ENCODE data around the gene AXIN1. TPM values are rescaled to one million over a fixed set of nuclear protein-coding genes. Genes with fewer than 3 reads are reported as not detected.
A peak's percentile ranks its signal among the peaks of the same experiment; 100 is the strongest.
"Not testable (repeated sequence)": the region's sequence is repeated elsewhere in the genome, so short reads cannot be mapped to it uniquely, and the experiment has no call there.

AXIN1 gene
- polyA plus RNA-seq, 1 donor from 2014 or later: 1.6 TPM

- H3K27me3 Mint-ChIP-seq: peaks cover 2% of the 10 kb centered on the region
- H3K4me3 Mint-ChIP-seq: peak overlapping the region in 1 of 4 donors; percentile 32
- peaks cover 0 to 4% (median 1%) of the 10 kb centered on the region in 3 donors for H3K4me1 Mint-ChIP-seq
- H3K36me3 Mint-ChIP-seq: no peaks in the 10 kb centered on the region
- H3K9me3 Mint-ChIP-seq: no peaks in the 10 kb centered on the region
- no peak overlapping the region for H3K27ac Mint-ChIP-seq
These were observed 4.2 kb upstream of the AXIN1 start for GRCh38 chr16:356741-357140.

- peak overlapping the region in 2 of 4 donors; percentile 36 to 52 for H3K4me3 Mint-ChIP-seq
- no peaks in the 10 kb centered on the region for H3K9me3 Mint-ChIP-seq
- H3K27ac Mint-ChIP-seq: peak overlapping the region in 1 of 3 donors; percentile 41
- H3K36me3 Mint-ChIP-seq: no peaks in the 10 kb centered on the region
- peaks cover 2% of the 10 kb centered on the region for H3K27me3 Mint-ChIP-seq
- H3K4me1 Mint-ChIP-seq: peaks cover 6 to 12% (median 7%) of the 10 kb centered on the region in 3 donors
These were observed 2.5 kb upstream of the AXIN1 start for GRCh38 chr16:354971-355461.

GRCh38 chr16:354291-354881 is 1.9 kb upstream of the AXIN1 start:
- Mint-ChIP-seq H3K4me1 (peaks cover 9 to 14% (median 10%) of the 10 kb centered on the region in 3 donors), H3K27me3 (peaks cover 2% of the 10 kb centered on the region), H3K36me3 (no peaks in the 10 kb centered on the region)

GRCh38 chr16:353404-354290 is 1.1 kb upstream of the AXIN1 start:
- H3K9me3 Mint-ChIP-seq: no peaks in the 10 kb centered on the region
- H3K4me1 Mint-ChIP-seq: peaks cover 13 to 15% (median 14%) of the 10 kb centered on the region in 3 donors
- peak overlapping the region in 2 of 3 donors; percentile 62 to 70 for H3K27ac Mint-ChIP-seq
- H3K4me3 Mint-ChIP-seq: peak overlapping the region in 2 of 4 donors; percentile 49 to 81
- peaks cover 2% of the 10 kb centered on the region for H3K27me3 Mint-ChIP-seq
- no peaks in the 10 kb centered on the region for H3K36me3 Mint-ChIP-seq

More at GRCh38 chr16:354291-354881, 1.9 kb upstream of the AXIN1 start:
- Mint-ChIP-seq H3K4me3 (peak overlapping the region in 2 of 4 donors; percentile 49 to 73), H3K9me3 (no peaks in the 10 kb centered on the region), H3K27ac (peak overlapping the region; percentile 62 to 84 (median 66))

GRCh38 chr16:351804-352520 is 561 bp downstream of the AXIN1 start:
- H3K36me3 Mint-ChIP-seq: peaks cover 1% of the 10 kb centered on the region
- H3K4me3 Mint-ChIP-seq: peak overlapping the region; percentile 83 to 96 (median 93)
- peaks cover 2% of the 10 kb centered on the region for H3K27me3 Mint-ChIP-seq
- H3K9me3 Mint-ChIP-seq: no peaks in the 10 kb centered on the region
- H3K27ac Mint-ChIP-seq: peak overlapping the region; percentile 50 to 90 (median 59)
- H3K4me1 Mint-ChIP-seq: peaks cover 18 to 29% (median 23%) of the 10 kb centered on the region in 3 donors

- Mint-ChIP-seq H3K27ac (peak overlapping the region in 1 of 3 donors; percentile 52), H3K27me3 (no peaks in the 10 kb centered on the region), H3K36me3 (peaks cover 2% of the 10 kb centered on the region), H3K4me3 (peak overlapping the region in 3 of 4 donors; percentile 6 to 96 (median 18)), H3K9me3 (no peaks in the 10 kb centered on the region), H3K4me1 (peaks cover 22 to 33% (median 23%) of the 10 kb centered on the region in 3 donors)
These were observed 2.3 kb downstream of the AXIN1 start for GRCh38 chr16:350203-350602.

GRCh38 chr16:349211-349610 is 3.3 kb downstream of the AXIN1 start:
- Mint-ChIP-seq H3K27me3 (no peaks in the 10 kb centered on the region), H3K4me1 (peaks cover 27 to 34% (median 27%) of the 10 kb centered on the region in 3 donors), H3K27ac (no peak overlapping the region), H3K4me3 (peak overlapping the region in 2 of 4 donors; percentile 43 to 96), H3K9me3 (no peaks in the 10 kb centered on the region), H3K36me3 (peaks cover 4% of the 10 kb centered on the region)

GRCh38 chr16:348495-348894 is 4.0 kb downstream of the AXIN1 start:
- H3K4me1 Mint-ChIP-seq: peaks cover 25 to 34% (median 27%) of the 10 kb centered on the region in 3 donors
- H3K4me3 Mint-ChIP-seq, H3K27ac Mint-ChIP-seq, H3K27me3 Mint-ChIP-seq, H3K36me3 Mint-ChIP-seq, H3K9me3 Mint-ChIP-seq: not testable (repeated sequence)

- peaks cover 7% of the 10 kb centered on the region for H3K36me3 Mint-ChIP-seq
- peak overlapping the region in 1 of 4 donors; percentile 40 for H3K4me3 Mint-ChIP-seq
These were observed 5.3 kb downstream of the AXIN1 start for GRCh38 chr16:347203-347602.

GRCh38 chr16:346587-346986 is 5.9 kb downstream of the AXIN1 start:
- H3K4me1 Mint-ChIP-seq: peaks cover 25 to 40% (median 27%) of the 10 kb centered on the region in 3 donors
- H3K4me3 Mint-ChIP-seq: peak overlapping the region in 1 of 4 donors; percentile 40

More at GRCh38 chr16:347203-347602, 5.3 kb downstream of the AXIN1 start:
- Mint-ChIP-seq H3K4me1 (peaks cover 27 to 38% (median 27%) of the 10 kb centered on the region in 3 donors), H3K27ac (peak overlapping the region in 2 of 3 donors; percentile 3 to 40), H3K27me3 (no peaks in the 10 kb centered on the region), H3K9me3 (no peaks in the 10 kb centered on the region)

GRCh38 chr16:345772-346171 is 6.8 kb downstream of the AXIN1 start:
- H3K4me3 Mint-ChIP-seq: peak overlapping the region in 1 of 4 donors; percentile 43
- no peaks in the 10 kb centered on the region for H3K9me3 Mint-ChIP-seq
- H3K27me3 Mint-ChIP-seq: no peaks in the 10 kb centered on the region
- peaks cover 10% of the 10 kb centered on the region for H3K36me3 Mint-ChIP-seq
- peaks cover 23 to 39% (median 26%) of the 10 kb centered on the region in 3 donors for H3K4me1 Mint-ChIP-seq
- no peak overlapping the region for H3K27ac Mint-ChIP-seq

More at GRCh38 chr16:346587-346986, 5.9 kb downstream of the AXIN1 start:
- Mint-ChIP-seq H3K27me3 (no peaks in the 10 kb centered on the region), H3K9me3 (no peaks in the 10 kb centered on the region), H3K36me3 (peaks cover 10% of the 10 kb centered on the region), H3K27ac (no peak overlapping the region)

GRCh38 chr16:342455-343213 is 9.9 kb downstream of the AXIN1 start:
- Mint-ChIP-seq H3K36me3 (peaks cover 10% of the 10 kb centered on the region), H3K4me1 (peaks cover 21 to 30% (median 22%) of the 10 kb centered on the region in 3 donors), H3K27ac (no peak overlapping the region), H3K27me3 (no peaks in the 10 kb centered on the region), H3K4me3 (peak overlapping the region in 1 of 4 donors; percentile 57), H3K9me3 (no peaks in the 10 kb centered on the region)

- not testable (repeated sequence) for H3K27me3 Mint-ChIP-seq, H3K9me3 Mint-ChIP-seq, H3K36me3 Mint-ChIP-seq, H3K27ac Mint-ChIP-seq
- peak overlapping the region in 3 of 4 donors; percentile 3 to 14 (median 8) for H3K4me3 Mint-ChIP-seq
- peaks cover 17 to 26% (median 18%) of the 10 kb centered on the region in 3 donors for H3K4me1 Mint-ChIP-seq
These were observed 10.6 kb downstream of the AXIN1 start for GRCh38 chr16:341974-342336.
